Left kidney (tissue), 2 donors: Measurements from ENCODE around the gene AXL. TPM values are rescaled to one million over a fixed set of nuclear protein-coding genes. Genes with fewer than 3 reads are reported as not detected.

Source experiments
- DNase-seq: peaks from one replicate; pipeline ENCODE4 v3.0.0-alpha.2; 2013
- polyA plus RNA-seq: library from polyadenylated mRNA; unstranded; fragments of 120-200 nt; gene quantifications from one replicate; pipeline ENCODE4 v1.2.1, GENCODE V29; 2013; ENCODE audit not compliant: insufficient read length

The AXL gene
- polyA plus RNA-seq, 1 donor, result 35.4 TPM

DNA sequence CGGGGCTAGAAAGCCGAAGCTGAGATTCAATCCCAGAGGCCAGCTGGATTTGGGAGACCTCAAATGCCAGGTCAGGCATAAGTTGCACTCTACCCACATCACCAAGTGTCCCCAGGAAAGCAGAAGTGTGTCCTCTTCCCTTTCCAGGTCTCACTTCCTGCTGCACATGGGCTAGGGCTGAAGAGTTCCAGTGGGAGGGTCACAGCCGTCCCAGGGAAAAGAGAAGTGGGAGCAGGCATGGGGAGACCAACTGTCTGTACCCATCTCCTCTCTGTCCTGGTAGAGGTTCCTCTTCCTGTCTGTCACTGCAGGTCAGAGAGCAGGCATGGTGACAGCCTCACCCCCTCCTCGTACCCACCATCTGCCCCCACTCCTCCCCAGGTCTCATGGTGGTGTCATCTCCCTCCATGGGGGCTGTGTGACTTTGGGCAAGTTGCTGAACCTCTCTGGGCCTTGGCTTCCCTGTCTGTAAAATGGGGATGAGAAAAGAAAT lies 14.8 kb downstream of the AXL start:
- DNase-seq, result no peak

- no peak for DNase-seq
Measured at GRCh38 chr19:41234512-41235168, 15.6 kb downstream of the AXL start.

GRCh38 chr19:41235480-41235879 lies 16.5 kb downstream of the AXL start:
- DNase-seq, result no peak

DNA sequence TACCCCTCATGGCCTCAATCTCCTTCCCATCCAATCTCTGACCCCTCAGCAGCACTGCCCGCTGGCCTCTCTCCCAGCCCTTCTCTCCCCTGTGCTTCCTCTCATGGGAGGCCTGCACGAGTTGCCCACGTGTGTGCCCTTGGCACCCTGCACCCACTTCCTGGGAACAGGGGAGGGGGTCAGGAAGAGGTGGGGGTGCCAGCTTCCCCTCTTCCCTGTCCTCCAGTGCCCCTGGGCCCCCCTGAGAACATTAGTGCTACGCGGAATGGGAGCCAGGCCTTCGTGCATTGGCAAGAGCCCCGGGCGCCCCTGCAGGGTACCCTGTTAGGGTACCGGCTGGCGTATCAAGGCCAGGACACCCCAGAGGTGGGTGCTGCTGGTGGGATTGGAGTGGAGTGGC lies 19.2 kb downstream of the AXL start:
- DNase-seq, result no peak

GRCh38 chr19:41239363-41239762 lies 20.3 kb downstream of the AXL start:
- no peak for DNase-seq

DNA sequence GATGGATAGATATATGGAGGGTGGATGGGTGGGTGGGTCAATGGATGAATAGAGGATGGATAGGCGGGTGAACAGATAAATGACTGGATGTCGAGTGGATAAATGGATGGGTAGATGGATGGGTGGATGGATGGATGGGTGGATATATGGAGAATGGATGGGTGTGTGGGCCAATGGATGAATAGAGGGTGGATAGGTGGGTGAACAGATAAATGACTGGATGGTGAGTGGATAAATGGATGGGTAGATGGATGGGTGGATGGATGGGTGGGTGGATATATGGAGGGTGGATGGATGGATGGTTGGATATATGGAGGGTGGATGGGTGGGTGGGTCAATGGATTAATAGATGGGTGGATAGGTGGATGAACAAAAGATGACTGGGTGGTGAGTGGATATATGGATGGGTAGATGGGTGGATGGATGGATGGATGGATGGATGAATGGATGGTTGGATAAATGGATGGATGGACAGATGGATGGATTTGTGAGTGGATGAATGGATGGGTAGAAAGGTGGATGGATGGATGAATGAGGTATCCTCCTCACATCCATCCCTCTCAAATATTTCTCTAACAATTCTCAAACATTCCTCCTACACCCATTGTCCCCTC lies 21.0 kb downstream of the AXL start:
- no peak for DNase-seq

GRCh38 chr19:41241859-41242258 lies 22.8 kb downstream of the AXL start:
- no peak for DNase-seq

- no peak for DNase-seq
Measured at GRCh38 chr19:41244117-41244516, 25.1 kb downstream of the AXL start.

DNA sequence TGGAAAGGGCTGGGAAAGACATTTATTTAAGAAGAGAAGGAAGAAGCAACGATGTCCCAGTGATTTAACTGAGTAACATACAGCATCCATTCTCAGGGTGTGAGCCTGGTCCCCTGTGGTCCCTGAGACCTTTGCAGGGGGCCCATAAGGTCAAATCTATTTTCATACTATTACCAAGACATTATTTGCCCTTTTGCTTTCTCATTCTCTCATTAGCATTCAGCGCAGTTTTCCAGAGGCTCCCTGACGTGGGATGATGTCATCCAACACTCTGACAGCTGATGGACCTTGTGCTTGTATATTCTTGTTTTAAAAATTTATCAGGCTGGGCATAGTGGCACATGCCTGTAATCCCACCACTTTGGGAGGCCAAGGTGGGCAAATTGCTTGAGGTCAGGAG lies 26.8 kb downstream of the AXL start:
- no peak for DNase-seq

GRCh38 chr19:41248895-41249294 lies 29.9 kb downstream of the AXL start:
- no peak for DNase-seq

GRCh38 chr19:41249707-41250423 lies 30.8 kb downstream of the AXL start:
- no peak for DNase-seq

GRCh38 chr19:41253660-41254059 lies 34.6 kb downstream of the AXL start:
- no peak for DNase-seq

- DNase-seq, result no peak
Measured at GRCh38 chr19:41255171-41255570, 36.1 kb downstream of the AXL start.

DNA sequence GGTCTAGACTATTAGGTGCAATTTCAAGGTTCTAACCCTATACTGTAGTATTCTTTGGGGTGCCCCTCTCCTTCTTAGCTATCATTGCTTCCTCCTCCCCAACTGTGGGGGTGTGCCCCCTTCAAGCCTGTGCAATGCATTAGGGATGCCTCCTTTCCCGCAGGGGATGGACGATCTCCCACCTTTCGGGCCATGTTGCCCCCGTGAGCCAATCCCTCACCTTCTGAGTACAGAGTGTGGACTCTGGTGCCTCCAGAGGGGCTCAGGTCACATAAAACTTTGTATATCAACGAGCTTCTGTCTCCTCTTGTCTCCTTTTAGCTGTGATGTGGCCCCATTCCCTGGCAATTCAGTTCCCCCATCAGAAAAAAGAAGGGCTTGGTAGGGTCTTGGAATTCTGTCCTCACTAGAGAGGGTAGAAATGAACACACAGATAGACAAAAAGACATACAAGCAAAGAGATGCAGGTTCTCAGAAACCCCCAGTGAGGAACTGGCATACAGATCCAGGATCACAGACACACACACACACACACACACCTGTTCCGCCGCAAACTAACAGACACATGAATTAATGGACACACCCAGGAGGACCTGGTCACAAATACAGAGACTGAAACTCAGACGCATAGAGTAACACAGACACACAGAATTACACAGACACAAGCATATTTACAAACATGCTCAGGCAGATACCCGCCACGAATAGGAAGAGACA lies 42.6 kb downstream of the AXL start:
- no peak for DNase-seq

GRCh38 chr19:41263042-41263849 lies 44.2 kb downstream of the AXL start:
- DNase-seq, result peak; percentile 47

DNA sequence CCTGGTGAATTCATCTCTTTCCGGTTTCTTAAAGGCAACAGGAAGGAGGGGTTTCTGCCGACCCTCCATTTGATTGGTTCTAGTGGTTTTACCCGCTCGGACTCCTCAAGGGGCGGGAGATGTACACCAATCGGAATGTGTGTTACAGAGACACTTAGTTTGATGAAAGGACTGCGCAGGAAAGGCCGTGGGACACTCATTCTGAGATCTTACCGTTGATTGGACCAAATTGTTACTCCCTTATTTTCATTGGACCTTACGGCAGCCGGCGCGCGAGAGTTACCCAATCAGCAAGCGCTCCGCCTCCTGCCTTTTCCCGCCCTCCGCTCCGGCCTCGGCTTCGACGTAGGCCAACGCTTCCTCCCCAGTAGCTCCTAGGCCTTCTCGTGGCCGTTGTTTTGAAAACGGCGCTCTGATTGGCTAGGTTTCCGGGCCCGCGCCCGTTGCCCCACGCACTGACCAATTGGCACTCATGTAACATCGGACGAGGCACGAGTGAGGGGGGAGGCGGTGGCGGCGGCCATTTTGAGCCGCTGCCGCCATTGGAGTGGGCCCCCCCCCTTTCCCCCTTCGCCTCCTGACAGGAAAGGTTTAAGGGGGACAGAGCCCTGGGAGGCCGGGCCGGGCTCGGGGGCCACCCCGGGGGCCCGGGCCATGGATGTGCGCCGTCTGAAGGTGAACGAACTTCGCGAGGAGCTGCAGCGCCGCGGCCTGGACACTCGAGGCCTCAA lies 45.0 kb downstream of the AXL start, which contains the start of gene HNRNPUL1:
Gene HNRNPUL1 (plus strand): TSS at position 523 of the 731 bp plus-strand sequence. CDS start 132 bp downstream, at position 655.
- DNase-seq, result peak; percentile 100

GRCh38 chr19:41264581-41265394 lies 45.8 kb downstream of the AXL start:
- DNase-seq, result peak; percentile 56

DNA sequence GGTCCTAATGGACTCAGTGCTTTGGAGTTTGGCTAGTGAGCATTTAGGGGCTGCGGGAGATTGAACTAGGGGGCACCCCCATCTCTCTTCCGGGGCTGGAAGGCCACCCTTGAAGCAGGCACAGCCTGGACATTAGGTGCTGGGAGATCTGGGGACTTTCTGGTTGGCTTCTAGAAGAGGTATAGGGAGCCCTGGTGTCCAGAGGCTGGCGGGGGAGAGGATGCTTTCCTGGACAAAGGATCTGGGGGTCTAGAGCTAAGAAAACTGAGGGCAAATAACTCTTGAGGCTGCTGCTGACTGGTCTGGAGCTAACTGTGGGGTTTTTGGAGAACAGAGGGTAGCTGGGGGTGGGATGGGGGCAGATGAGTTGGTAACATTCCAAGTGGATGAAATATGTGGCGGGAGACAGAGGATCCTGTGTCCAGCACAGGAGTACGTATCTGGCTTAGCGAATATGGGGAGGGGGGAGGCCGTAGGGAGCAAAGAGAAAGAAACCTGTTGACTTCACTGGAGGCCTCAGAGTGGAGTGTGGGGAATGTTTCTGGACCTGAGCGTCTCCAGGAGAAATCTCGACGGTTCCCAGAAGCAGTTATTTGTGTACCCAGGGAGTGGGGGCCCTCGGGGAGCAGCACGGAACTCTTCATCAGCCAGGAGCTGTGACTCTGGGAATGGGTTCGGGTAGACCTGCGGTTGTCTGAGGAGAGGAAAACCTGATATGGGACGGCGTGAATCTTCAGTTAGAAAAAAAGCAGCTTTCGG lies 46.6 kb downstream of the AXL start:
- peak; percentile 38 for DNase-seq

- DNase-seq, result no peak
Measured at GRCh38 chr19:41269055-41269454, 50.0 kb downstream of the AXL start.
